Amygdala (tissue), 56 donors: ENCODE measurements around the gene TLR3.
A peak's percentile ranks its signal among the peaks of the same experiment; 100 is the strongest.

ENCODE experiments used
- DNase-seq, 56 donors: peaks; one replicate each; lab custom pipeline; 2025; lab: John Stamatoyannopoulos, UW

Gene TLR3

DNA sequence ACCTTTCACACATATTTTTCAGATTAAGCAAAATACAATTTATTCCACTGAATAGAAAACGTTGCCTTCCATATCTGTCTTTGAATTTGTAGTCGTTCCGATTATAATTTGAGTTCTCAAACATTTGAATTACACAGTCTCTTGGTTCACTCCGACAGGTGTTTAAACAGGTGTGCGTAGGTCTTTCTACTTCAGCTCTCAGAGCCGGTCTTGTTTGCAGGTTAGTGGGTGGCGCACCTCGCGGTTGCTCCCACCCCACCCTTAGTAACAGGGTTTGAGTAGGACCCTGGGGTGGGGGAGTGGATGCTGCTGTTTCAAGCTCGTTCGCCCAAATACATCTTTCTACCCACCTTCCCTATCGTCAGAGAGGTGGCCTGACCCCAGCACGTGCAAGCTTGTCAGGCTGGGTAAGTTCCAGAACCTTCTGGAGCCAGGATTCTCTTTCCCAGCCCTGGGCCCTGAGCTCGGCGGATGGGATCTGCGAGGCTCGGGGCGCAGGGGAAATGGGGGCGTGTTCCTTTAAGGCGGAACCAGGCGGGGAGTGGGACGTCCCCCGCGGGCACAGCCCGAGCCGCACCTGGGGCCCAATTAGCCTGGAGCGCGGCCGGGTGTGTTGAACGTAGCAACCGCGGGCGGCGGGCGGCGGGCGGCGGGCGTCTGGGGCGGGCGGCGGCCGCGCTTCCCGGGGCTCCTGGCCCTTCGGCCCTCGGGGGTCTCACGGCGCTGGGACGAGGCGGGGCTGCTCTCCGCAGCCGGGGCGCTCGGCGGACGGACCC is 35.3 kb downstream of the TLR3 start, which contains the start of gene FAM149A:
Gene FAM149A (plus strand): TSS at position 591 of the 776 bp plus-strand sequence.
- DNase-seq, result peak in 11 of 56 donors; percentile 6 to 53 (median 13)

- DNase-seq, result peak in 2 of 56 donors; percentile 11 to 15
These were observed 36.1 kb downstream of the TLR3 start for GRCh38 chr4:186104890-186105646.

GRCh38 chr4:186105647-186106321 is 36.8 kb downstream of the TLR3 start:
- no peak for DNase-seq

DNA sequence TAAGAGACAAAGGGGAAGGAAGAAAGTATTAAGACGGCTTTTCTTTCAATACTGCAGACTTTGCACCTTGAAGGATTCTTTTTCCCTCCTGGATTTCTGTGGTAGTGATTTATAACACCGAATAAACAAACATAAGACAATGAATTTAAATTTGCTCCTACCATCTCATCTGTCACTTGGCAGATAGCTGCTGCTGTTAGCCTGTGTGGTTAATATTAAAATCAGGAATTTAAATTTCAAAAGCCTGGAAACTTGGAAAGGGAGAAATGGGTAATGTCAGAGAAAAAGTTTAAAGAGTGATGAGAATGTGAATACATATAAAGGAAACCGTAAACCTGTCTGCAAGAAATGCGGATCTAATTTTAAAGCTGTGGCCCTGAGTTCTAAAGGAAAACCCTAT is 39.0 kb downstream of the TLR3 start:
- DNase-seq, result no peak

- DNase-seq, result no peak
These were observed 39.4 kb downstream of the TLR3 start for GRCh38 chr4:186108391-186108790.

- DNase-seq, result no peak
These were observed 40.3 kb downstream of the TLR3 start for GRCh38 chr4:186109245-186109644.

GRCh38 chr4:186116697-186117096 is 47.7 kb downstream of the TLR3 start:
- DNase-seq, result no peak

DNA sequence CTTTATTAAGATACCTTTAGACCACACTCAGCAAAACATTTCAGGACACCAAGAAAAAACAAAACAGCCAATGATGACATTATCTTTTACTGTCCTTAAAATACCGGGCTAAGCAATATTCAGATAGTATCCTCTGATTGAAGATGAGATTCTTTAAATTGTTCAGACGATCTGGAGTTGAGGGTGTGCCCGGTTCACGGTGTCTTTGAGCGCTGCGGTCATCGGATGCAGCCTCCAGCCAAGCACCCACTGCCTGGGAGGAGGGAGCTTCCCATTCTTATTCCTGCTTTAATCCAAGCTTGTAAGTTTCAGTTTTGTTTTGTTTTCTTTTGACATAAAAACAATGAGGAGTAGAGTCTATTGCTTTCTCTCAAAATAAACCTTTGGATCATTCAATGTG is 49.6 kb downstream of the TLR3 start:
- no peak for DNase-seq

DNA sequence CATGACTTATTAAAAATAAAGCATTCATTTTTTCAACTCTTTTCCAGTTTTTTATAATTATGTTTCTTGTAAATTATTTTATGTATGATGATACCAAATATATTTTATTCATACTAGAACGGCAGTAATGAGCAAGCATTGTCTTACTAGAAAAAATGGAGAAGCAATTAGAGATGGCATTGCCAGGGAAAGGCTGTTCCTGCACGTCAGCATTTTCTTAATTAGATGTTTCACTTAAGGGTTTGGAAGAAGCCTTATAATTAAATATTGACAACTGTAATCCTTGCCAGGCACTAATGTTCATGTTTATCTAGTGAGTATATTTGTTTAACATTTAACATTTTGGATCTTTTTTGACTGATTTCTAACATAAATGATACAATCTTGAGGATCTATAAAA is 52.1 kb downstream of the TLR3 start:
- no peak for DNase-seq

GRCh38 chr4:186128842-186129241 is 59.9 kb downstream of the TLR3 start:
- DNase-seq, result no peak

DNA sequence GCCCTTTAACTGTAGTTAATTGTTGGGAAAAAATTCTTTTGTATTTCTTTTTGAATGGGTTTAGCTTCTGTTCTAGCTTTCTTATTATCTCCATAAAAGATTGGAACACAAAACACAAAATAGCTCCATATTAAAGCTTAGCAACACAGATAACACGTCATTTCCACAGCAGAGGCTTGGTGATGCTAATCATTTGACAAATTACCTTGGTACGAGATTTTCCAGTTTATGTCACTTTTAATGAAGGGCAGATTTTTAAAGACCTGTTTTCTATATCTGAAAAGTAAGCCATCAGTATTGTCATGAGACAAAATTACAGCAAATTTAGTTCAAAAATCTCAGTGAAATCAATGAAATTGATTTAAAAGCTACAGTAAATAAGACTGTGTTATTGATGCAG is 63.0 kb downstream of the TLR3 start:
- DNase-seq, result no peak

DNA sequence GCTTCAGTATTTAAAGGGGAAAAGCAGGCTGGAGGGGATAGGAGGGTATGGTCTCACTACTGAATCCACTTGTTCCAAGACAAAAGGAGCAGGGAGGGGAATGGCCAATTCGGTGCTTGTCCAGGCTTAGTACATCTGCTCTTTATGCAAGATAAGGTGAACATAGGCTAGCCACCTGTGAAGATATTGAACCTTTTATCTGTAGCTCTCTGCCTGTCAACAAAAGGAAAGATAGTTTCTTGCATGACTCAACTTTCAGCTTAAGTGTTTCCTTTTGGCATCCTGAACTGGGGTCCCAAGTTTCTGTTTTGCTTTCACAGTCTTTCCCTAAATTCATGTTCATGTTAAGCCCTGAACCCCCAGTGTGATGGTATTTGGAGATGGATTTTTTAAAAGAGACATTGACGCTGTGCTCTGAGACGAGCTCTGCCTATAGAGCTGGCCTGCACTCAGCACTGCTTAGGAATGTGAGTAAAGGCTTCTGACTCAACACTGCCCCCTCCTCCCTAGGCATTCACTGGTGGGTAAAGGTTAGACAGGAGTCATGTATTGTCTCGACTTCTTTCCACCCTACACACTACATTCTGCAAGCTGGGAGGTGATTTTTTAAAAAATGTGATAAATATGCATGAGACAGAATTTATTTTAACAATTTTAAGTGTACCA is 63.8 kb downstream of the TLR3 start:
- no peak for DNase-seq

- DNase-seq, result peak in 7 of 56 donors; percentile 5 to 59 (median 23)
These were observed 65.3 kb downstream of the TLR3 start for GRCh38 chr4:186134257-186134656.

DNA sequence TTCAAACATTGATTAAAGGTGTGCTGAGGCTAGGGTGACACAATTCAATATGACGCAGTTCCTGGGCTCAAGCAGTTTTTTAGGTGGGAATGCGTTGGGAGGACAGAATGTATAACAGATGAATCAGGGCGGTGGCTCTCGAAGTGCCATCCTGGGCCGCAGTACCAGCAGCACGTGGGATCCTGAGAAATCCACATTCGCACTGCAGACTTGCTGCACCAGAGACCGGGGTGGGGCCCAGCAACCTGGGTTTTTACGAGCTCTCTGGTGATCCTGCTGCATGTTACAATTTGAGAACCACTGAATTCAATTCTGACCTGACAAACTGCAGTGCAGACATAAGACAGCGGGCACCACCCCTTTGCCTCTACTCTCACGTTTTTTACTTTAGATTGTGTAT is 65.9 kb downstream of the TLR3 start:
- DNase-seq, result no peak

DNA sequence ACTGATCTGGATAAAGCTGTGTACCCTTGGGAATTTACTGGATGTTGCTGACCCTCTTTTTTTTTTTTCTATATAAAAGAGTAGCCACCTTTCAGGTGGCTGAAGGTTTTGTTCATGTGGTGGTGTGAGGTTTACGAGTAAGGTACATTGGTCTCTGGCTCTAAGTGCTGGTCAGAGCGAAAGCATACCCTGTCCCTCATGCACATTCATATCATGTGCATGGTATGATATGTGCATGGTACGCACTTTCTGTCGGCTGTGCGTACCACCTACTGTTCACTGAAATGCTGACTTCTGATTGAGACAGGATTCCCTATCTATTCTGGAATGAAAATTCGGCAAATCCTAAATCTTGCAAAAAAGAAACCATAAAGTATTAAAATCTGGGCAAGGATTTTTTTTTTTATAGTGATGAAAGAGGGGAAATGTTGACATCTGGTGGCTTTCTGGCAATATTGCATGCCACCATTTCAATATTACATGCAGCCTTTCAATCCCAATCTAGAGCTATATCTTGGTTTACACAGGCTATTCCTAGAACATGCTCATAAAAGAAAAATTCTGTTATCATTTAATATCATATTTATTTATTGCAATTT is 68.3 kb downstream of the TLR3 start:
- peak in 1 of 56 donors; percentile 25 for DNase-seq
